T1000 (cell line): ENCODE measurements around the gene NDST4.

Source experiments
- DNase-seq: peaks from one replicate; lab custom pipeline; 2025; ENCODE audit warnings: mixed read lengths; lab: John Stamatoyannopoulos, UW

NDST4 gene

GRCh38 chr4:115113506-115114106 lies at the start of gene NDST4:
NDST4 (minus strand) TSS chr4:115113620; CDS start chr4:115077036, 36,584 bp downstream.
- DNase-seq: no peak

- no peak for DNase-seq
These were observed 45.7 kb upstream of the NDST4 start for GRCh38 chr4:115159141-115159540.

- DNase-seq: no peak
These were observed 44.9 kb upstream of the NDST4 start for GRCh38 chr4:115158296-115158695.

- no peak for DNase-seq
These were observed 41.4 kb upstream of the NDST4 start for GRCh38 chr4:115154826-115155225.

- DNase-seq: no peak
These were observed 39.5 kb upstream of the NDST4 start for GRCh38 chr4:115152965-115153364.

- DNase-seq: no peak
These were observed 38.7 kb upstream of the NDST4 start for GRCh38 chr4:115152081-115152480.

- no peak for DNase-seq
These were observed 35.7 kb upstream of the NDST4 start for GRCh38 chr4:115149106-115149505.

- no peak for DNase-seq
These were observed 32.2 kb upstream of the NDST4 start for GRCh38 chr4:115145393-115146160.

GRCh38 chr4:115128037-115128436 lies 14.6 kb upstream of the NDST4 start:
- no peak for DNase-seq

- no peak for DNase-seq
These were observed 13.1 kb upstream of the NDST4 start for GRCh38 chr4:115126491-115126890.

GRCh38 chr4:115121351-115122043 lies 8.1 kb upstream of the NDST4 start:
- no peak for DNase-seq

GRCh38 chr4:115119804-115120352 lies 6.5 kb upstream of the NDST4 start:
- no peak for DNase-seq

- DNase-seq: no peak
These were observed 4.2 kb upstream of the NDST4 start for GRCh38 chr4:115117651-115118050.

GRCh38 chr4:115110191-115111181 lies 2.9 kb downstream of the NDST4 start:
- DNase-seq: no peak

- no peak for DNase-seq
These were observed 4.6 kb downstream of the NDST4 start for GRCh38 chr4:115108850-115109249.

GRCh38 chr4:115107411-115107810 lies 6.0 kb downstream of the NDST4 start:
- no peak for DNase-seq

- DNase-seq: no peak
These were observed 11.7 kb downstream of the NDST4 start for GRCh38 chr4:115101675-115102074.

- DNase-seq: no peak
These were observed 22.8 kb downstream of the NDST4 start for GRCh38 chr4:115090483-115091075.

- DNase-seq: no peak
These were observed 30.8 kb downstream of the NDST4 start for GRCh38 chr4:115082633-115083032.

GRCh38 chr4:115076691-115077090 lies 36.7 kb downstream of the NDST4 start:
- DNase-seq: no peak

GRCh38 chr4:115058533-115058932 lies 54.9 kb downstream of the NDST4 start:
- no peak for DNase-seq
